Activated CD4-positive, alpha-beta memory T cell treated with anti-CD3 and anti-CD28 coated beads for 36 hours (primary cell): ENCODE results near the gene FAM98C. TPM values are rescaled to one million over a fixed set of nuclear protein-coding genes. Genes with fewer than 3 reads are reported as not detected.
"Not testable (repeated sequence)": the region's sequence is repeated elsewhere in the genome, so short reads cannot be mapped to it uniquely, and the experiment has no call there.

ENCODE experiments used
- CTCF ChIA-PET: fragments of 350-600 bp; sonication (Branson Sonifier 250); formaldehyde crosslinking; loops from one replicate; lab custom pipeline; 2021; ENCODE audit warnings: antibody characterized with exemption, inconsistent platforms; lab: Charles Lee
- POLR2A ChIA-PET: fragments of 350-600 bp; sonication (Branson Sonifier 250); formaldehyde crosslinking; loops from one replicate; lab custom pipeline; 2021; ENCODE audit warnings: antibody characterized with exemption; lab: Charles Lee
- DNase-seq: peaks from one replicate; pipeline ENCODE4 v3.0.0-alpha.2; 2020
- H3K27ac Mint-ChIP-seq: one replicate; pipeline ENCODE4 v1.8.0; 2021; ENCODE audit warnings: mixed read lengths
- H3K27me3 Mint-ChIP-seq: one replicate; pipeline ENCODE4 v1.8.0; 2021; ENCODE audit warnings: mixed read lengths
- H3K36me3 Mint-ChIP-seq: one replicate; pipeline ENCODE4 v1.8.0; 2021; ENCODE audit warnings: mixed read lengths
- H3K4me1 Mint-ChIP-seq: one replicate; pipeline ENCODE4 v1.8.0; 2021; ENCODE audit warnings: low read depth, mixed read lengths
- H3K4me3 Mint-ChIP-seq: one replicate; pipeline ENCODE4 v1.8.0; 2021; ENCODE audit warnings: mild to moderate bottlenecking, mixed read lengths
- H3K9me3 Mint-ChIP-seq: one replicate; pipeline ENCODE4 v1.8.0; 2021; ENCODE audit warnings: mixed read lengths
- intact Hi-C: fragments of 100-400 bp; cut with micrococcal nuclease; formaldehyde crosslinking; loops from one replicate; pipeline ENCODE4 v1.15.1; 2023
- total RNA-seq, 2 experiments: library from RNA; stranded (reverse); gene quantifications; one replicate each; pipeline ENCODE4 v1.2.3, GENCODE V29; 2021

FAM98C gene
- total RNA-seq, 2 experiments from 2014 or later = 29.8 to 31.9 TPM

GRCh38 chr19:38362946-38363688, 39.8 kb upstream of the FAM98C start:
- intact Hi-C loops = loop anchor here (1.0 kb wide), 1 partner anchor 27 kb away; no protein-coding TSS in a partner anchor
- H3K4me1 Mint-ChIP-seq, H3K9me3 Mint-ChIP-seq, H3K36me3 Mint-ChIP-seq, DNase-seq, H3K27ac Mint-ChIP-seq: not testable (repeated sequence)
- H3K27me3 Mint-ChIP-seq = peaks cover 12% of the 10 kb centered on the region
- ChIA-PET CTCF (interaction anchor here (0.6 to 1.9 kb wide), 2 partner anchors 11 to 27 kb away, joined by 3 to 8 read pairs; partner anchors contain the start of genes CATSPERG and PSMD8), POLR2A (interaction anchor here (1.3 kb wide), 1 partner anchor 11 kb away, joined by 4 read pairs; the partner anchor contains the start of gene PSMD8)
- peak overlapping the region; percentile 16 for H3K4me3 Mint-ChIP-seq

DNA sequence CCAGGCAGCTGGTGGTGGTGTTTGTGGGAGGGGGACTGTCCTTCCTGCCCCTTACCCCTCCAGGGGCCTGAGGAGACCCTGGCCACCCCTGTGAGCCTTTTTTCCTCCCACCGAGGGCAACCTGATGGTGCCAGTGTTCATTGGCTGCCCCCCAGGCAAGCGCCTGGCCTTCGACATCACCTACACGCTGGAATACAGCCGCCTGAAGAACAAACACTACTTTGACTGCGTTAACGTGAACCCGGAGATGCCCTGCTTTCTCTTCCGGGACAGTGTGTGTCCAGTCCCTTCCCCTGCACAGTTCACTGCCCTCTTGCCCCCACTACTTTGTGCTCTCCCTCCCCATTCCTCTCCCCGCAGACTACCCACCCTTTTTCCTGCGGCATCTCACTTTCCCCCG, 35.9 kb upstream of the FAM98C start:
- intact Hi-C loops = no loop called here
- H3K27ac Mint-ChIP-seq = no peak overlapping the region
- POLR2A ChIA-PET = interaction anchor here (1.2 kb wide), 1 partner anchor 16 kb away, joined by 3 read pairs; no protein-coding TSS in a partner anchor
- CTCF ChIA-PET = interaction anchor here (0.8 kb wide), 1 partner anchor 31 kb away, joined by 4 read pairs; the partner anchor contains the start of gene CATSPERG
- H3K4me1 Mint-ChIP-seq = peaks cover 1% of the 10 kb centered on the region
- H3K4me3 Mint-ChIP-seq = no peak overlapping the region
- H3K9me3 Mint-ChIP-seq = no peaks in the 10 kb centered on the region
- H3K36me3 Mint-ChIP-seq = no peaks in the 10 kb centered on the region
- no peaks in the 10 kb centered on the region for H3K27me3 Mint-ChIP-seq
- DNase-seq = no peak

DNA sequence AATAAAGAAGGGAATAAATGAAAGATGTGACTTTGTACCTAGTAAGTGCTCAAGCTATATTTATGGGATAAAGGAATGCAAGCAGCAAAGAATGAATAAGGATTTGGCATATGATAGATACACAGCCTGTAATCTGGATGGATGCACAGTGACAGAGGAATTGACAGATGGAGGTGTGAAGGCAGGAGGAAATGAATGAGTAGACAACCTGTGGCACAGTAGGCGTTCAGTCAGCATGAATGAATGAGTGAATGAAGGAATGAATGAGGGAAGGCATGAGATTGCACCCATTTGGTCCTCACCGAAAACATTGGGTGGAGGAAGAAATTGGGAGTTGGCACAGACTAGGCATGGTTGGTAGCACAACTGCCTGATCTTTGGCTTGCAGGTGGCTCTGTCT, 33.3 kb upstream of the FAM98C start:
- Mint-ChIP-seq H3K27me3 (no peaks in the 10 kb centered on the region), H3K36me3 (peaks cover under 1% of the 10 kb centered on the region), H3K27ac (no peak overlapping the region), H3K4me3 (no peak overlapping the region), H3K4me1 (no peaks in the 10 kb centered on the region), H3K9me3 (no peaks in the 10 kb centered on the region)
- ChIA-PET CTCF (no interaction called here), POLR2A (no interaction called here)
- DNase-seq = no peak
- intact Hi-C loops = no loop called here

- intact Hi-C loops = no loop called here
- ChIA-PET CTCF (no interaction called here), POLR2A (no interaction called here)
- no peaks in the 10 kb centered on the region for H3K9me3 Mint-ChIP-seq
- no peak overlapping the region for H3K27ac Mint-ChIP-seq
- peaks cover 5% of the 10 kb centered on the region for H3K4me1 Mint-ChIP-seq
- H3K27me3 Mint-ChIP-seq = no peaks in the 10 kb centered on the region
- no peak overlapping the region for H3K4me3 Mint-ChIP-seq
- peaks cover 7% of the 10 kb centered on the region for H3K36me3 Mint-ChIP-seq
- no peak for DNase-seq
These were observed 32.6 kb upstream of the FAM98C start for GRCh38 chr19:38370299-38370698.

GRCh38 chr19:38371081-38371480, 31.8 kb upstream of the FAM98C start:
- no peaks in the 10 kb centered on the region for H3K27me3 Mint-ChIP-seq
- intact Hi-C loops = no loop called here
- CTCF ChIA-PET = interaction anchor here (0.6 kb wide), 1 partner anchor 24 kb away, joined by 3 read pairs; no protein-coding TSS in a partner anchor

DNA sequence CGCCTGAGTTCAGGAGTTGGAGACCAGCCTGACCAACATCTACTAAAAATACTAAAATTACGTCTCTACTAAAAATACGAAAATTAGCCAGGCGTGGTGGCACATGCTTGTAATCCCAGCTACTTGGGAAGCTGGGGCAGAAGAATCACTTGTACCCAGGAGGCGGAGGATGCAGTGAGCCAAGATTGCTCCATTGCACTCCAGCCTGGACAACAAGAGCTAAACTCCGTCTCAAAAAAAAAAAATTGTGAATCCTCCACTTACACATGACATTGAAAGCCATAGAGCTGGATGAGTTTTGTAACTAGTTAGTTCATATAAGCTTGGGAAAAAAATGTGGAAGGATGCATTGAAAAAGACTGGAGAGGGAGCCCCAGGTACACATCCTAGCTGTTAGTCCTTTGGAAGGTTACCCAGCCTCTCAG, 29.0 kb upstream of the FAM98C start:
- Mint-ChIP-seq H3K4me3 (peak overlapping the region; percentile 86), H3K27ac (peak overlapping the region; percentile 66), H3K4me1 (peaks cover 20% of the 10 kb centered on the region), H3K27me3 (no peaks in the 10 kb centered on the region), H3K36me3 (peaks cover 25% of the 10 kb centered on the region), H3K9me3 (no peaks in the 10 kb centered on the region)
- ChIA-PET CTCF (interaction anchor here (0.7 to 5.3 kb wide), 21 partner anchors 11 to 556 kb away, joined by 3 to 40 read pairs (median 4); partner anchors contain the start of genes CATSPERG, FAM98C, GGN and MRPS12), POLR2A (interaction anchor here (0.7 to 3.1 kb wide), 16 partner anchors 10 to 475 kb away, joined by 3 to 28 read pairs (median 4); partner anchors contain the start of genes CATSPERG, EIF3K, FAM98C and GGN)
- DNase-seq = no peak
- intact Hi-C loops = loop anchor here (1.0 kb wide), 5 partner anchors 14 to 467 kb away; partner anchors contain the start of genes GGN, SIPA1L3 and SPRED3

More at GRCh38 chr19:38371081-38371480, 31.8 kb upstream of the FAM98C start:
- Mint-ChIP-seq H3K4me1 (peaks cover 12% of the 10 kb centered on the region), H3K4me3 (no peak overlapping the region), H3K36me3 (peaks cover 14% of the 10 kb centered on the region), H3K27ac (no peak overlapping the region), H3K9me3 (no peaks in the 10 kb centered on the region)
- POLR2A ChIA-PET = no interaction called here
- no peak for DNase-seq

DNA sequence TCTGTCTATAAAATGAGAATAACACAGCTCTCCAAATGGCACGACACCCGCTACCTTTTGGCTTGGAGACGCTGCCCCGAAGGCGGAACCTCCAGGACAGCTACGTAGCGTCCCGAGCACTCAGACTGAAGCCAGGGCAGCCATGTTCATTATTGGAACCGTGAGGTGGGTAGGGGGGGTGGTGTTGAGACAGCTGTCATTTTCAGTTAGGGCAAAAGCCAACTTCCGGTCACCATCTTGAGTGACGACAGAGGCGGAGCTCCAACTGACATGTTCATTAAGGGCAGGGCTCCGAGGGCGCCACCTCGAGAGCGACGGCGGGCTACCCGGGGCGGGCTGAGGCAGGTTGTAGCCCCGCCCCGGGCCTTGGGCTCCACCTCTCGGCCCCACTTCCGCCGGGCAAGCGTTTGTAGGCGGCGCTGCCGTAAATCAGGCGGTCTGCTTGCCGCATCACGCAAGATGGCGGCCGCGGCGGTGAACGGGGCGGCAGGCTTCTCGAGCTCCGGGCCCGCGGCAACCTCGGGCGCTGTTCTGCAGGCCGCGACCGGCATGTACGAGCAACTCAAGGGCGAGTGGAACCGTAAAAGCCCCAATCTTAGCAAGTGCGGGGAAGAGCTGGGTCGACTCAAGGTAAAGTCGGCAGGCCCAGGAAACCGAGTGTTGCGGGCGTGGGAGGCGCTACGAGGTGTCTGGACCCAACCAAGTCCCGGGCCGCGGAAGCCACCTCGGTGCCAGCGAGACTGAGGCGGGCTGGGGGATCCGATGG, 28.4 kb upstream of the FAM98C start, which contains the start of gene PSMD8:
Gene PSMD8, plus strand, starts transcription at position 240 of the 766 bp plus-strand sequence. Its CDS starts 31 bp downstream, at position 271.
- DNase-seq = peak; percentile 99
- peak within 1 kb of the TSS; percentile 87 for H3K27ac Mint-ChIP-seq
- peaks cover 31% of the 10 kb centered on the region for H3K36me3 Mint-ChIP-seq

DNA sequence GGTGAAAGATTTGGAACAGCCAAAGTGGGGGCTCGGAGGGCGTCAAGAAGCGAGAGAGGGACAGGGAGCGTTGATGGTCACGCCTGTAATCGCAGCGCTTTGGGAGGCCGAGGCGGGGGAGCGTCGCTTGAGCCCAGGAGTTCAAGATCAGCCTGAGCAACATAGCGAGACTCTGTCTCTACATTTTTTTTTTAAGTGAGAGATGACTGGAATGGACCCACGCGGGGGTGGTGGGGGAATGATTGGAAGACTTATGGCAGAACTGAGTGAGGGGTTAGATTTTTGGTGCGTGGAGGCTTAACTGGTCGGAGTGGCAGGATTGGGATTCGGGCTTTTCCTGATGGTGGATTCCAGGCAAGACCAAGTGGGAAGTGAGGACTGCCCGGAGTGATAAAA, 27.8 kb upstream of the FAM98C start:
- intact Hi-C loops = no loop called here
- ChIA-PET POLR2A (interaction anchor here (1.2 to 3.1 kb wide), 5 partner anchors 9 to 474 kb away, joined by 3 to 28 read pairs (median 7); partner anchors contain the start of genes CATSPERG and GGN), CTCF (interaction anchor here (1.0 to 5.3 kb wide), 10 partner anchors 10 to 325 kb away, joined by 3 to 40 read pairs (median 6); partner anchors contain the start of genes CATSPERG, FAM98C and GGN)
- peaks cover 35% of the 10 kb centered on the region for H3K36me3 Mint-ChIP-seq
- H3K4me1 Mint-ChIP-seq = peaks cover 22% of the 10 kb centered on the region
- H3K27me3 Mint-ChIP-seq = no peaks in the 10 kb centered on the region
- H3K4me3 Mint-ChIP-seq = peak overlapping the region; percentile 86
- H3K27ac Mint-ChIP-seq = peak overlapping the region; percentile 87
- DNase-seq = no peak
- no peaks in the 10 kb centered on the region for H3K9me3 Mint-ChIP-seq

More for the DNA sequence above, 28.4 kb upstream of the FAM98C start, which contains the start of gene PSMD8:
- Mint-ChIP-seq H3K27me3 (no peaks in the 10 kb centered on the region), H3K9me3 (no peaks in the 10 kb centered on the region), H3K4me1 (peaks cover 21% of the 10 kb centered on the region), H3K4me3 (peak within 1 kb of the TSS; percentile 86)
- intact Hi-C loops = loop anchor here (1.0 kb wide), 5 partner anchors 14 to 467 kb away; partner anchors contain the start of genes GGN, SIPA1L3 and SPRED3
- POLR2A ChIA-PET = interaction anchor here (0.6 to 3.1 kb wide), 17 partner anchors 9 to 475 kb away, joined by 3 to 28 read pairs (median 4); partner anchors contain the start of genes CATSPERG, EIF3K, FAM98C and GGN
- CTCF ChIA-PET = interaction anchor here (0.7 to 5.3 kb wide), 22 partner anchors 11 to 556 kb away, joined by 3 to 40 read pairs (median 4); partner anchors contain the start of genes CATSPERG, FAM98C, GGN and MRPS12

GRCh38 chr19:38375748-38376147, 27.1 kb upstream of the FAM98C start:
- ChIA-PET CTCF (interaction anchor here (0.7 to 5.3 kb wide), 6 partner anchors 12 to 554 kb away, joined by 3 to 40 read pairs (median 6); partner anchors contain the start of genes FAM98C and SARS2), POLR2A (interaction anchor here (0.6 to 3.1 kb wide), 3 partner anchors 11 to 59 kb away, joined by 3 to 28 read pairs (median 3); partner anchors contain the start of gene GGN)
- intact Hi-C loops = no loop called here
- no peaks in the 10 kb centered on the region for H3K9me3 Mint-ChIP-seq
- no peak for DNase-seq
- H3K27ac Mint-ChIP-seq = no peak overlapping the region
- H3K4me3 Mint-ChIP-seq = peak overlapping the region; percentile 86
- H3K27me3 Mint-ChIP-seq = no peaks in the 10 kb centered on the region
- peaks cover 22% of the 10 kb centered on the region for H3K4me1 Mint-ChIP-seq
- H3K36me3 Mint-ChIP-seq = peaks cover 38% of the 10 kb centered on the region

DNA sequence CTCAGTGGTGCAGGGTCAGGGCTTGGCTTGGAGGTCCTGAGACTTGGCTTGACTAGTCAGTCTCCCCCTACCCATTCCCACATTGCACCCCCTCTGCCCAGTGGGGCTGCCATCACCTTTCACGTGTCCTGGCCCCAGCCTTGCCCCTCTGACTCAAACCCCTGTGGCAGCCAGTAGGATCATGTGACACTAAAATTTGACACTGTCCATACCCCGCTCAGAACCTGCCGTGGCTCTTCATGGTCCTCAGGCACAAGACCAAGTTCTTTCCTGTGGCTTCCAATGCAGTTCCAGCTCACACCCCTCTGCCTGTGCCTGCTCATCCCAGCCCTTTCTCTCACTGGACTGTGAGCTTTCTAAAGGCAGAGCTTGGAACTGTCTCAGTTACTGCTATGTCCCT, 26.3 kb upstream of the FAM98C start:
- no peaks in the 10 kb centered on the region for H3K27me3 Mint-ChIP-seq
- DNase-seq = no peak
- ChIA-PET POLR2A (interaction anchor here (1.3 to 3.1 kb wide), 2 partner anchors 10 to 14 kb away, joined by 3 to 28 read pairs; partner anchors contain the start of gene GGN), CTCF (interaction anchor here (1.3 to 5.3 kb wide), 4 partner anchors 19 to 554 kb away, joined by 3 to 40 read pairs (median 9); partner anchors contain the start of genes FAM98C and SARS2)
- intact Hi-C loops = no loop called here
- peak overlapping the region; percentile 40 for H3K27ac Mint-ChIP-seq
- no peaks in the 10 kb centered on the region for H3K9me3 Mint-ChIP-seq
- peaks cover 46% of the 10 kb centered on the region for H3K36me3 Mint-ChIP-seq
- peaks cover 22% of the 10 kb centered on the region for H3K4me1 Mint-ChIP-seq
- H3K4me3 Mint-ChIP-seq = peak overlapping the region; percentile 86

GRCh38 chr19:38377052-38377451, 25.8 kb upstream of the FAM98C start:
- Mint-ChIP-seq H3K36me3 (peaks cover 51% of the 10 kb centered on the region), H3K27ac (no peak overlapping the region)

More at GRCh38 chr19:38377052-38377451, 25.8 kb upstream of the FAM98C start:
- CTCF ChIA-PET = interaction anchor here (1.8 to 5.3 kb wide), 2 partner anchors 27 to 133 kb away, joined by 7 to 40 read pairs; partner anchors contain the start of gene FAM98C
- Mint-ChIP-seq H3K9me3 (no peaks in the 10 kb centered on the region), H3K4me3 (no peak overlapping the region), H3K4me1 (peaks cover 22% of the 10 kb centered on the region), H3K27me3 (no peaks in the 10 kb centered on the region)
- intact Hi-C loops = no loop called here
- POLR2A ChIA-PET = no interaction called here
- no peak for DNase-seq
